Activated T-cell treated with anti-CD3 and anti-CD28 coated beads, Interleukin-2, amount 50 U/mL, for 72 hours (primary cell): Measurements from ENCODE around the gene RAB19. TPM values are rescaled to one million over a fixed set of nuclear protein-coding genes. Genes with fewer than 3 reads are reported as not detected.

Experiments
- total RNA-seq, 2 donors: library from RNA; stranded (reverse); gene quantifications; one replicate each; pipeline ENCODE4 v1.2.3, GENCODE V29; 2022

Gene RAB19
- total RNA-seq, 2 donors from 2014 or later = 13.7 to 17.5 TPM

Other genes with a start within 250 kb of the RAB19 start
- 10 to 100 TPM; 28.1 to 39.2 TPM for gene KDM7A, start 227.1 kb upstream of the RAB19 start, total RNA-seq
- 10 to 100 TPM; 54.0 to 77.7 TPM for gene SLC37A3, start 5.5 kb upstream of the RAB19 start, total RNA-seq
- gene MKRN1, start 75.4 kb downstream of the RAB19 start, total RNA-seq = 100 to 1,000 TPM in 1 of 2 donors, 10 to 100 TPM in 1; 91.3 to 132 TPM
- not detected for gene DENND2A, start 236.8 kb downstream of the RAB19 start, total RNA-seq